ENCODE data around the gene IFNA2. TPM values are rescaled to one million over a fixed set of nuclear protein-coding genes. Genes with fewer than 3 reads are reported as not detected.
"Not testable (repeated sequence)": the region's sequence is repeated elsewhere in the genome, so short reads cannot be mapped to it uniquely, and the experiment has no call there.

Gene IFNA2
- total RNA-seq, 4 donors from 2014 or later = not detected

- TF ChIP-seq POLR2A (IDR thresholded peaks at IDR 0.05) = no peak
- TF ChIP-seq, protein P1, sequence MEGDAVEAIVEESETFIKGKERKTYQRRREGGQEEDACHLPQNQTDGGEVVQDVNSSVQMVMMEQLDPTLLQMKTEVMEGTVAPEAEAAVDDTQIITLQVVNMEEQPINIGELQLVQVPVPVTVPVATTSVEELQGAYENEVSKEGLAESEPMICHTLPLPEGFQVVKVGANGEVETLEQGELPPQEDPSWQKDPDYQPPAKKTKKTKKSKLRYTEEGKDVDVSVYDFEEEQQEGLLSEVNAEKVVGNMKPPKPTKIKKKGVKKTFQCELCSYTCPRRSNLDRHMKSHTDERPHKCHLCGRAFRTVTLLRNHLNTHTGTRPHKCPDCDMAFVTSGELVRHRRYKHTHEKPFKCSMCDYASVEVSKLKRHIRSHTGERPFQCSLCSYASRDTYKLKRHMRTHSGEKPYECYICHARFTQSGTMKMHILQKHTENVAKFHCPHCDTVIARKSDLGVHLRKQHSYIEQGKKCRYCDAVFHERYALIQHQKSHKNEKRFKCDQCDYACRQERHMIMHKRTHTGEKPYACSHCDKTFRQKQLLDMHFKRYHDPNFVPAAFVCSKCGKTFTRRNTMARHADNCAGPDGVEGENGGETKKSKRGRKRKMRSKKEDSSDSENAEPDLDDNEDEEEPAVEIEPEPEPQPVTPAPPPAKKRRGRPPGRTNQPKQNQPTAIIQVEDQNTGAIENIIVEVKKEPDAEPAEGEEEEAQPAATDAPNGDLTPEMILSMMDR (IDR thresholded peaks at IDR 0.05) = peak in 1 of 3 donors; percentile 29
- H3K4me3 ChIP-seq (ENCODE audit: low read depth, poor library complexity, severe bottlenecking) = peak overlapping the region; percentile 13
- WGBS, 2 donors = 8 to 10% methylated on average over 38 to 40 of the region's 40 CpGs
- peak in 1 of 2 donors; percentile 93 for DNase-seq (ENCODE audit: low spot score in 2 of 2)
- intact Hi-C loops (cut with DNase I; ENCODE audit: low total_unique reads) = no loop called here
Measured at GRCh38 chr9:21395778-21396717, 10.8 kb upstream of the IFNA2 start.

DNA sequence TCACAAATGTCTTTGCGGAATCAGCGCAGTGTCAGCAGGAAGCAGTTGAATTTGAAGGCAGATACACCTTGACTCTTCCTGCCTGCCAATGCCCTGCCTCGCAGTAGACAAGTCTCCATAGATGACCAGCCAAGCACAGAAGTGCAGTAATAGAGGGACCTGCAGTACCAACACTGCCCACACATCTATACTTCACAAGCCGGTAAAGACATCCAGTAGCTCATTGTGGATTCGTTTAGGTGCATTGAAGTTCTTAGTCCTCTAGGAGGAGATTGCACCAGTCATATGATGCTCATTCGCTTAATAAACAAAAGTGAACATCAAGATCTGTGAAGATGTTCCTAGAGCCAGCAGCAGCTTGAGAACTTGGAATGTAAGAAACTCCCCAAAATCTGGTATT, 7.1 kb upstream of the IFNA2 start:
- intact Hi-C loops (cut with DNase I; ENCODE audit: low total_unique reads) = no loop called here
- no peak for DNase-seq (ENCODE audit: low spot score in 2 of 2)
- 84 to 86% methylated on average over 6 of the region's 6 CpGs for whole genome bisulfite sequencing, 2 donors
- H3K4me3 ChIP-seq (ENCODE audit: low read depth, poor library complexity, severe bottlenecking) = no peak overlapping the region
- no peak for TF ChIP-seq POLR2A (IDR thresholded peaks at IDR 0.05)
- TF ChIP-seq, protein P1 (IDR thresholded peaks at IDR 0.05) = no peak

DNA sequence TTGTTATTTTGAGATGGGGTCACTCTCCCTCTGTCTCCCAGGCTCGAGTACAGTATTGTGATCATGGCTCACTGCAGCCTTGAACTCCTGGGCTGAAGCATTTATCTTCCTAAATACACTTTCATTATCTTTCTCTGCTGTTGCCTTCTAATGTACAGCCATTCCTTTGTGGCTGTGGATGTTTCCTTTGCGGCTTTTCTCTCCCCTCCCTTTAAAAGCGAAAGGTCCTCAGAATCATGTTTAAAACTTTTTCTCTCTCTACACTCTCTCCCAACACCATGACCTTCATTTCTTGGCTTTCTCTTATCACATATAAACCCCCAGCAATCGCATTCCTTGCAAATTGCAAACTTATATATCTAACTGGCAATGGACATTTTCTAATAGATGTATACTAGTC, 1.6 kb downstream of the IFNA2 start:
- WGBS, 2 donors = 76 to 80% methylated on average over 4 of the region's 4 CpGs
- H3K4me3 ChIP-seq (ENCODE audit: low read depth, poor library complexity, severe bottlenecking) = no peak overlapping the region
- no peak for DNase-seq (ENCODE audit: low spot score in 2 of 2)
- intact Hi-C loops (cut with DNase I; ENCODE audit: low total_unique reads) = no loop called here
- TF ChIP-seq, protein P1 (IDR thresholded peaks at IDR 0.05) = no peak
- no peak for TF ChIP-seq POLR2A (IDR thresholded peaks at IDR 0.05)

GRCh38 chr9:21381448-21382339, 3.5 kb downstream of the IFNA2 start:
- TF ChIP-seq POLR2A (IDR thresholded peaks at IDR 0.05) = no peak
- TF ChIP-seq, protein P1 (IDR thresholded peaks at IDR 0.05) = no peak
- WGBS, 2 donors = 45 to 51% methylated on average over 5 of the region's 5 CpGs
- H3K4me3 ChIP-seq (ENCODE audit: low read depth, poor library complexity, severe bottlenecking) = no peak overlapping the region
- no peak for DNase-seq (ENCODE audit: low spot score in 2 of 2)
- intact Hi-C loops (cut with DNase I; ENCODE audit: low total_unique reads) = no loop called here

GRCh38 chr9:21371467-21371866, 13.7 kb downstream of the IFNA2 start:
- intact Hi-C loops (cut with DNase I; ENCODE audit: low total_unique reads); DNase-seq (ENCODE audit: low spot score in 2 of 2); H3K4me3 ChIP-seq (ENCODE audit: low read depth, poor library complexity, severe bottlenecking): not testable (repeated sequence)
- 61 to 76% methylated on average over 4 of the region's 4 CpGs for WGBS, 2 donors

GRCh38 chr9:21367957-21368356, 17.2 kb downstream of the IFNA2 start, which contains the start of gene IFNA13:
IFNA13 (minus strand) TSS chr9:21368057; CDS start chr9:21368010, 47 bp downstream.
- intact Hi-C loops (cut with DNase I; ENCODE audit: low total_unique reads) = no loop called here
- WGBS, 2 donors = 86 to 89% methylated on average over 3 of the region's 3 CpGs
- H3K4me3 ChIP-seq (ENCODE audit: low read depth, poor library complexity, severe bottlenecking) = no peak within 1 kb of the TSS
- no peak for DNase-seq (ENCODE audit: low spot score in 2 of 2)
- TF ChIP-seq POLR2A (IDR thresholded peaks at IDR 0.05) = no peak

DNA sequence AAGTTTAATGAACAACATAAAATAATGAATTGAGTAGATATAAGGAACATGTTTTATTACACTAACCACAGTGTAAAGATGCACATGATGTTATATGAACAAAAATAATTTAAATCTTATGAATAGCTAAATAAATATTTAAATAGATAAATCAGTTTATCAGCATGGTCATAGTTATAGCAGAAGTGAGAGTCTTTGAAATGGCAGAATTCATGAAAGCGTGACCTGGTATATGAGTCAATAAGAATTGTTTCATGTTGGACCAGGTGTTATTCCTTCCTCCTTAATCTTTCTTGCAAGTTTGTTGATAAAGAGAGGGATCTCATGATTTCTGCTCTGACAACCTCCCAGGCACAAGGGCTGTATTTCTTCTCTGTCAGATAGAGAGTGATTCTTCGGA, 18.0 kb downstream of the IFNA2 start:
- intact Hi-C loops (cut with DNase I; ENCODE audit: low total_unique reads); DNase-seq (ENCODE audit: low spot score in 2 of 2); H3K4me3 ChIP-seq (ENCODE audit: low read depth, poor library complexity, severe bottlenecking): not testable (repeated sequence)
- 83 to 85% methylated on average over 2 of the region's 2 CpGs for WGBS, 2 donors
